Measurements from ENCODE around the gene FAM219B. TPM values are rescaled to one million over a fixed set of nuclear protein-coding genes. Genes with fewer than 3 reads are reported as not detected.

FAM219B gene
- total and polyA plus RNA-seq, 2 of the 4 experiments (the other 2 are of a cell fraction) = 24.9 to 48.7 TPM

DNA sequence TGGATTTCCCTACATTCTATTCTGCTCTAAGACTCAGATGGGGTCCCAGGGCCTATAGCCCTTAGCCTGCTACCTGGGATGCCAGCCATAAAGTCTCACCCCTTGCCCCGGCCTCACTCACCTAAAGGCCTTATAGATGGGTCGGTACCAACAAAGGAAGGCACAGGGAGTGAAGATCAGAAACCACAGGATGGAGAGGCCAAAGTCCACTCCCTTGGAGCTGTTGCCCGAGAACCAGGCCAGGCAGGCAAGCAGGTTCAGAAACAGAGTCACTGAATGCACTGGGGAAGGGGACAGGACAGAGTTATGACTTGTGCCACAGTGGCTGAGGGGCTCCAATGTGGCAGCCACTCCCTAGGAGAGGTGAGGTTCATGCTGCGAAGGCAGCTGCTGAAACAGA lies 56.3 kb downstream of the FAM219B start:
- Histone ChIP-seq H3K4ac (ENCODE audit: low read depth, low read length) (no peak overlapping the region), H2BK20ac (ENCODE audit: low read depth, low read length) (no peak overlapping the region), H3K4me1 (ENCODE audit: control insufficient read depth, insufficient read depth, low read length) (no peaks in the 10 kb centered on the region), H3K14ac (replicated peaks; ENCODE audit: low read depth, low read length) (no peak overlapping the region), H2BK15ac (ENCODE audit: low read depth, low read length) (no peak overlapping the region), H3K27me3 (ENCODE audit: control insufficient read depth, insufficient read depth, low read length) (no peaks in the 10 kb centered on the region), H4K20me1 (ENCODE audit: insufficient read depth, low read length) (peaks cover 12% of the 10 kb centered on the region), H3K56ac (ENCODE audit: extremely low read depth, insufficient read depth, low read length) (no peak overlapping the region), H3K9ac (ENCODE audit: low read depth, low read length) (no peak overlapping the region), H2BK5ac (ENCODE audit: low read depth, low read length, poor library complexity, severe bottlenecking) (no peak overlapping the region), H4K91ac (ENCODE audit: insufficient read depth, low read depth, low read length) (no peak overlapping the region), H3K4me2 (ENCODE audit: low read depth, low read length) (no peak overlapping the region), H3K9me1 (ENCODE audit: insufficient read depth, low read length) (no peaks in the 10 kb centered on the region), H3K23ac (ENCODE audit: low read depth, low read length) (no peak overlapping the region), H4K8ac (ENCODE audit: low read depth in 2 of 2, low read length in 2 of 2) (no peak overlapping the region), H2BK120ac (ENCODE audit: low read depth, low read length) (no peak overlapping the region), H3K18ac (ENCODE audit: low read depth, low read length) (no peak overlapping the region), H3K4me3 (ENCODE audit: insufficient read depth, low read depth, low read length) (no peak overlapping the region), H3K36me3 (ENCODE audit: control insufficient read depth, insufficient read depth, low read length) (peaks cover 60% of the 10 kb centered on the region), H2AK5ac (ENCODE audit: low read depth, low read length) (no peak overlapping the region), H2AFZ (replicated peaks; ENCODE audit: low read length, poor library complexity) (no peak overlapping the region), H3K27ac (ENCODE audit: insufficient read depth, low read length) (no peak overlapping the region), H4K5ac (ENCODE audit: low read depth, low read length) (no peak overlapping the region), H2AK9ac (replicated peaks; ENCODE audit: low read depth, low read length, poor library complexity) (peak overlapping the region; percentile 28), H3K9me3 (ENCODE audit: control insufficient read depth, insufficient read depth, low read length) (no peaks in the 10 kb centered on the region), H3K79me1 (ENCODE audit: low read depth in 1 of 2, low read length in 2 of 2) (peaks cover 0 to 14% of the 10 kb centered on the region in 2 experiments; a peak in 1 of 4 replicates)
- in situ Hi-C loops (cut with MboI; ENCODE audit: low sequenced_read_pairs) = no loop called here
- DNase-seq (no peak), ATAC-seq (ENCODE audit: low read depth) (no peak)
- dilution Hi-C loops (cut with HindIII; ENCODE audit: low sequenced_read_pairs, unreplicated experiment) = no loop called here
- BruUV-seq (replicated peaks) = no TSS peak
- intact Hi-C loops (cut with micrococcal nuclease) = no loop called here
- POLR2A ChIA-PET (ENCODE audit: unreplicated experiment) = no interaction called here
- CTCF ChIA-PET = no interaction called here
- TF ChIP-seq, protein P1, sequence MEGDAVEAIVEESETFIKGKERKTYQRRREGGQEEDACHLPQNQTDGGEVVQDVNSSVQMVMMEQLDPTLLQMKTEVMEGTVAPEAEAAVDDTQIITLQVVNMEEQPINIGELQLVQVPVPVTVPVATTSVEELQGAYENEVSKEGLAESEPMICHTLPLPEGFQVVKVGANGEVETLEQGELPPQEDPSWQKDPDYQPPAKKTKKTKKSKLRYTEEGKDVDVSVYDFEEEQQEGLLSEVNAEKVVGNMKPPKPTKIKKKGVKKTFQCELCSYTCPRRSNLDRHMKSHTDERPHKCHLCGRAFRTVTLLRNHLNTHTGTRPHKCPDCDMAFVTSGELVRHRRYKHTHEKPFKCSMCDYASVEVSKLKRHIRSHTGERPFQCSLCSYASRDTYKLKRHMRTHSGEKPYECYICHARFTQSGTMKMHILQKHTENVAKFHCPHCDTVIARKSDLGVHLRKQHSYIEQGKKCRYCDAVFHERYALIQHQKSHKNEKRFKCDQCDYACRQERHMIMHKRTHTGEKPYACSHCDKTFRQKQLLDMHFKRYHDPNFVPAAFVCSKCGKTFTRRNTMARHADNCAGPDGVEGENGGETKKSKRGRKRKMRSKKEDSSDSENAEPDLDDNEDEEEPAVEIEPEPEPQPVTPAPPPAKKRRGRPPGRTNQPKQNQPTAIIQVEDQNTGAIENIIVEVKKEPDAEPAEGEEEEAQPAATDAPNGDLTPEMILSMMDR (conservative IDR thresholded peaks at IDR 0.05; ENCODE audit: low read depth, low read length) = no peak
- WGBS, 2 experiments (ENCODE audit: extremely low coverage in 2 of 2, insufficient read length in 1 of 2) = 93% methylated on average over 3 of the region's 4 CpGs; no CpG with 5 or more reads in 1 of the 2 experiments

Other genes with a start within 250 kb of the FAM219B start
- gene EDC3, start 210.8 kb downstream of the FAM219B start, total RNA-seq (2012; rRNA removed) = 16.7 and 16.8 TPM in 2 replicates
- 36.7 and 38.0 TPM in 2 replicates for gene EDC3, start 210.8 kb downstream of the FAM219B start, polyA plus RNA-seq (2012; rRNA removed)
- under 0.01 TPM in 2 replicates for gene CYP1A1, start 181.3 kb downstream of the FAM219B start, total RNA-seq (2012; rRNA removed)
- 0.03 and 0.04 TPM in 2 replicates for gene CYP1A1, start 181.3 kb downstream of the FAM219B start, polyA plus RNA-seq (2012; rRNA removed)
- not detected in 2 replicates for gene CYP1A2, start 158.0 kb downstream of the FAM219B start, total RNA-seq (2012; rRNA removed)
- gene CYP1A2, start 158.0 kb downstream of the FAM219B start, polyA plus RNA-seq (2012; rRNA removed) = not detected in 2 replicates
- 10.8 and 13.6 TPM in 2 replicates for gene CSK, start 124.8 kb downstream of the FAM219B start, total RNA-seq (2012; rRNA removed)
- 42.5 and 54.0 TPM in 2 replicates for gene CSK, start 124.8 kb downstream of the FAM219B start, polyA plus RNA-seq (2012; rRNA removed)
- not detected in 2 replicates for gene LMAN1L, start 94.0 kb downstream of the FAM219B start, total RNA-seq (2012; rRNA removed)
- gene LMAN1L, start 94.0 kb downstream of the FAM219B start, polyA plus RNA-seq (2012; rRNA removed) = not detected in 2 replicates
- not detected in 2 replicates for gene CPLX3, start 80.2 kb downstream of the FAM219B start, total RNA-seq (2012; rRNA removed)
- not detected in 2 replicates for gene CPLX3, start 80.2 kb downstream of the FAM219B start, polyA plus RNA-seq (2012; rRNA removed)
- gene ULK3, start 63.7 kb downstream of the FAM219B start, total RNA-seq (2012; rRNA removed) = 8.6 and 11.8 TPM in 2 replicates
- gene ULK3, start 63.7 kb downstream of the FAM219B start, polyA plus RNA-seq (2012; rRNA removed) = 22.7 and 24.7 TPM in 2 replicates
- gene SCAMP2, start 33.5 kb downstream of the FAM219B start, total RNA-seq (2012; rRNA removed) = 23.3 and 25.8 TPM in 2 replicates
- gene SCAMP2, start 33.5 kb downstream of the FAM219B start, polyA plus RNA-seq (2012; rRNA removed) = 108 and 111 TPM in 2 replicates
- gene MPI, start 16.8 kb downstream of the FAM219B start, total RNA-seq (2012; rRNA removed) = 61.4 and 91.8 TPM in 2 replicates
- 80.1 and 81.1 TPM in 2 replicates for gene MPI, start 16.8 kb downstream of the FAM219B start, polyA plus RNA-seq (2012; rRNA removed)
- gene COX5A, start 31.2 kb upstream of the FAM219B start, total RNA-seq (2012; rRNA removed) = 24.7 and 39.8 TPM in 2 replicates
- gene COX5A, start 31.2 kb upstream of the FAM219B start, polyA plus RNA-seq (2012; rRNA removed) = 135 and 141 TPM in 2 replicates
- under 0.01 and 0.18 TPM in 2 replicates for gene RPP25, start 49.9 kb upstream of the FAM219B start, total RNA-seq (2012; rRNA removed)
- 0.36 and 0.38 TPM in 2 replicates for gene RPP25, start 49.9 kb upstream of the FAM219B start, polyA plus RNA-seq (2012; rRNA removed)
- 0.36 and 0.56 TPM in 2 replicates for gene SCAMP5, start 88.7 kb upstream of the FAM219B start, total RNA-seq (2012; rRNA removed)
- gene SCAMP5, start 88.7 kb upstream of the FAM219B start, polyA plus RNA-seq (2012; rRNA removed) = 1.6 and 1.7 TPM in 2 replicates
- gene PPCDC, start 116.7 kb upstream of the FAM219B start, total RNA-seq (2012; rRNA removed) = 5.6 and 13.3 TPM in 2 replicates
- gene PPCDC, start 116.7 kb upstream of the FAM219B start, polyA plus RNA-seq (2012; rRNA removed) = 16.3 and 17.1 TPM in 2 replicates